Neural cell (in vitro differentiated cells): Measurements from ENCODE around the gene SPPL3. TPM values are rescaled to one million over a fixed set of nuclear protein-coding genes. Genes with fewer than 3 reads are reported as not detected.

Experiments
- H2AFZ ChIP-seq: fragments of 200-600, 300-800 bp; sonication (generic), shearing (Covaris generic); 2 replicates; pipeline ENCODE4 v1.6.0; 2014; ENCODE audit warnings: low read depth, mild to moderate bottlenecking, antibody characterized with exemption, low read length, moderate library complexity
- H3F3A ChIP-seq: fragments of 200-600 bp; shearing (Covaris generic); 2 replicates; pipeline ENCODE4 v1.6.1; 2016; ENCODE audit warnings: mild to moderate bottlenecking, moderate library complexity, mixed read lengths, antibody characterized with exemption, low read length; ENCODE audit not compliant: insufficient read depth, poor library complexity, severe bottlenecking
- H3K27ac ChIP-seq: fragments of 200-600, 300-800 bp; sonication (generic), shearing (Covaris generic); 2 replicates; pipeline ENCODE4 v1.5.1; 2014; ENCODE audit warnings: mild to moderate bottlenecking, low read length, moderate library complexity
- H3K27me3 ChIP-seq: fragments of 300-800, 200-600 bp; sonication (generic), shearing (Covaris generic); 2 replicates; pipeline ENCODE4 v1.6.0; 2014; ENCODE audit warnings: mild to moderate bottlenecking, low read depth, low read length, moderate library complexity; ENCODE audit not compliant: insufficient read depth
- H3K36me3 ChIP-seq: fragments of 300-800, 200-600 bp; sonication (generic), shearing (Covaris generic); 2 replicates; pipeline ENCODE4 v1.5.1; 2014; ENCODE audit warnings: mild to moderate bottlenecking, antibody characterized with exemption, low read length, moderate library complexity; ENCODE audit not compliant: insufficient read depth
- H3K4me2 ChIP-seq: fragments of 300-800, 200-600 bp; sonication (generic), shearing (Covaris generic); 2 replicates; pipeline ENCODE4 v1.6.0; 2014; ENCODE audit warnings: mild to moderate bottlenecking, low read length
- H3K4me3 ChIP-seq: fragments of 300-800, 200-600 bp; sonication (generic), shearing (Covaris generic); 2 replicates; pipeline ENCODE4 v1.5.1; 2014; ENCODE audit warnings: mild to moderate bottlenecking, low read length, moderate library complexity
- H3K79me2 ChIP-seq: fragments of 200-600 bp; shearing (Covaris generic); replicated peaks from 2 replicates; pipeline ENCODE4 v1.6.0; 2014; ENCODE audit warnings: mild to moderate bottlenecking, low read length, moderate library complexity; ENCODE audit not compliant: insufficient read depth
- H3K9ac ChIP-seq: fragments of 300-800, 200-600 bp; sonication (generic), shearing (Covaris generic); 2 replicates; pipeline ENCODE4 v1.6.1; 2016; ENCODE audit warnings: mild to moderate bottlenecking, low read length, mixed read lengths
- H3K9me2 ChIP-seq: fragments of 200-600 bp; shearing (Covaris generic); 2 replicates; pipeline ENCODE4 v1.6.1; 2016; ENCODE audit warnings: mild to moderate bottlenecking, low read length, mixed read lengths; ENCODE audit not compliant: insufficient read depth
- H3K9me3 ChIP-seq: fragments of 200-600, 300-800 bp; sonication (generic), shearing (Covaris generic); 2 replicates; pipeline ENCODE4 v1.6.1; 2016; ENCODE audit warnings: mild to moderate bottlenecking, mixed run types, low read length, moderate library complexity, mixed read lengths
- H4K20me1 ChIP-seq: fragments of 200-600 bp; shearing (Covaris generic); 2 replicates; pipeline ENCODE4 v1.6.1; 2016; ENCODE audit warnings: mild to moderate bottlenecking, mixed run types; ENCODE audit not compliant: insufficient read depth
- EP300 ChIP-seq: fragments of 450-650 bp; conservative IDR thresholded peaks from 2 replicates; pipeline ENCODE4 v1.6.1; 2014; ENCODE audit warnings: antibody characterized with exemption, mild to moderate bottlenecking, moderate library complexity; ENCODE audit not compliant: poor library complexity, severe bottlenecking
- EZH2 ChIP-seq: fragments of 200-600, 300-800 bp; shearing (Covaris generic), sonication (generic); IDR thresholded peaks from 2 replicates; pipeline ENCODE4 v1.6.1; 2014; ENCODE audit warnings: antibody characterized with exemption, low read length, borderline replicate concordance, mild to moderate bottlenecking; ENCODE audit not compliant: insufficient read depth, poor library complexity, severe bottlenecking
- MXI1 ChIP-seq: fragments of 450-650 bp; conservative IDR thresholded peaks from 2 replicates; pipeline ENCODE4 v1.6.1; 2014; ENCODE audit warnings: antibody characterized with exemption, mild to moderate bottlenecking; ENCODE audit not compliant: poor library complexity, severe bottlenecking
- POLR2AphosphoS5 ChIP-seq: IDR thresholded peaks from 2 replicates; pipeline ENCODE4 v1.6.1; 2012
- RAD21 ChIP-seq: fragments of 450-650 bp; conservative IDR thresholded peaks from 2 replicates; pipeline ENCODE4 v1.6.1; 2014; ENCODE audit warnings: antibody characterized with exemption, mild to moderate bottlenecking, moderate library complexity
- SMC3 ChIP-seq: fragments of 450-650 bp; conservative IDR thresholded peaks from 2 replicates; pipeline ENCODE4 v1.6.1; 2014; ENCODE audit warnings: antibody characterized with exemption, mild to moderate bottlenecking, moderate library complexity; ENCODE audit not compliant: poor library complexity
- TAF1 ChIP-seq: IDR thresholded peaks from 2 replicates; pipeline ENCODE4 v1.6.1; 2012; ENCODE audit warnings: low read depth
- polyA plus RNA-seq: library from polyadenylated mRNA; depleted of rRNA; stranded (reverse); fragments of >200 nt; gene quantifications from 2 replicates; pipeline ENCODE4 v1.2.3, GENCODE V29; 2014
- TF ChIP-seq, protein P1 (sequence below): fragments of 450-650 bp; IDR thresholded peaks from 2 replicates; pipeline ENCODE4 v1.5.1; 2014; ENCODE audit warnings: antibody characterized with exemption, mild to moderate bottlenecking, moderate library complexity; ENCODE audit not compliant: poor library complexity, severe bottlenecking
- TF ChIP-seq, protein P2 (sequence below): IDR thresholded peaks from 2 replicates; pipeline ENCODE4 v1.6.1; 2012; ENCODE audit warnings: borderline replicate concordance

SPPL3 gene
- polyA plus RNA-seq, 1 donor from 2014 or later = 21.3 TPM

DNA sequence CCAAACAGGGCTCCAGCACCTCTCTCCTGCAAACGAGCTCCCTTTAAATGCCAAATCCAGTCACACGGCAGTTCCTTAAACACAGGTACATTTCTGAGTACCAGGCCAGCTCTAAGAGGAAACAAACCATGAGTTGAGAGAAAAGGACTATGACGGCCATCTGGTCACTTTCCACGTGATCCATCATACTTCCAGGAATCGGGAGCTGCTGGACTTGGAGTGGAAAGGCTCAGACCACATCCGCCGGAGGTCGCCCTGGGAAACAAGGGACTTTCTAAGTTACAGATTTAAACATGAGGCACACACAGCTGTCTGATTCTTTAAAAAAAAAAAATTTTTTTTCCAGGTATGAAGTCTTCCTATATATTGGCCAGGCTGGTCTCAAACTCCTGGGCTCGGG is 139.3 kb downstream of the SPPL3 start:
- Histone ChIP-seq H3K27me3 (no peaks in the 10 kb centered on the region), H3K4me2 (no peak overlapping the region), H3F3A (no peaks in the 10 kb centered on the region), H3K27ac (no peak overlapping the region), H3K79me2 (no peaks in the 10 kb centered on the region), H3K9ac (no peak overlapping the region), H3K9me2 (no peaks in the 10 kb centered on the region), H3K9me3 (no peaks in the 10 kb centered on the region), H2AFZ (no peak overlapping the region), H3K4me3 (no peak overlapping the region), H4K20me1 (no peaks in the 10 kb centered on the region), H3K36me3 (peaks cover 16% of the 10 kb centered on the region)
- no peak for TF ChIP-seq MXI1
- TF ChIP-seq, protein P1, sequence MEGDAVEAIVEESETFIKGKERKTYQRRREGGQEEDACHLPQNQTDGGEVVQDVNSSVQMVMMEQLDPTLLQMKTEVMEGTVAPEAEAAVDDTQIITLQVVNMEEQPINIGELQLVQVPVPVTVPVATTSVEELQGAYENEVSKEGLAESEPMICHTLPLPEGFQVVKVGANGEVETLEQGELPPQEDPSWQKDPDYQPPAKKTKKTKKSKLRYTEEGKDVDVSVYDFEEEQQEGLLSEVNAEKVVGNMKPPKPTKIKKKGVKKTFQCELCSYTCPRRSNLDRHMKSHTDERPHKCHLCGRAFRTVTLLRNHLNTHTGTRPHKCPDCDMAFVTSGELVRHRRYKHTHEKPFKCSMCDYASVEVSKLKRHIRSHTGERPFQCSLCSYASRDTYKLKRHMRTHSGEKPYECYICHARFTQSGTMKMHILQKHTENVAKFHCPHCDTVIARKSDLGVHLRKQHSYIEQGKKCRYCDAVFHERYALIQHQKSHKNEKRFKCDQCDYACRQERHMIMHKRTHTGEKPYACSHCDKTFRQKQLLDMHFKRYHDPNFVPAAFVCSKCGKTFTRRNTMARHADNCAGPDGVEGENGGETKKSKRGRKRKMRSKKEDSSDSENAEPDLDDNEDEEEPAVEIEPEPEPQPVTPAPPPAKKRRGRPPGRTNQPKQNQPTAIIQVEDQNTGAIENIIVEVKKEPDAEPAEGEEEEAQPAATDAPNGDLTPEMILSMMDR = no peak
- no peak for TF ChIP-seq TAF1
- TF ChIP-seq RAD21 = no peak
- TF ChIP-seq EP300 = no peak
- no peak for TF ChIP-seq POLR2AphosphoS5
- TF ChIP-seq, protein P2, sequence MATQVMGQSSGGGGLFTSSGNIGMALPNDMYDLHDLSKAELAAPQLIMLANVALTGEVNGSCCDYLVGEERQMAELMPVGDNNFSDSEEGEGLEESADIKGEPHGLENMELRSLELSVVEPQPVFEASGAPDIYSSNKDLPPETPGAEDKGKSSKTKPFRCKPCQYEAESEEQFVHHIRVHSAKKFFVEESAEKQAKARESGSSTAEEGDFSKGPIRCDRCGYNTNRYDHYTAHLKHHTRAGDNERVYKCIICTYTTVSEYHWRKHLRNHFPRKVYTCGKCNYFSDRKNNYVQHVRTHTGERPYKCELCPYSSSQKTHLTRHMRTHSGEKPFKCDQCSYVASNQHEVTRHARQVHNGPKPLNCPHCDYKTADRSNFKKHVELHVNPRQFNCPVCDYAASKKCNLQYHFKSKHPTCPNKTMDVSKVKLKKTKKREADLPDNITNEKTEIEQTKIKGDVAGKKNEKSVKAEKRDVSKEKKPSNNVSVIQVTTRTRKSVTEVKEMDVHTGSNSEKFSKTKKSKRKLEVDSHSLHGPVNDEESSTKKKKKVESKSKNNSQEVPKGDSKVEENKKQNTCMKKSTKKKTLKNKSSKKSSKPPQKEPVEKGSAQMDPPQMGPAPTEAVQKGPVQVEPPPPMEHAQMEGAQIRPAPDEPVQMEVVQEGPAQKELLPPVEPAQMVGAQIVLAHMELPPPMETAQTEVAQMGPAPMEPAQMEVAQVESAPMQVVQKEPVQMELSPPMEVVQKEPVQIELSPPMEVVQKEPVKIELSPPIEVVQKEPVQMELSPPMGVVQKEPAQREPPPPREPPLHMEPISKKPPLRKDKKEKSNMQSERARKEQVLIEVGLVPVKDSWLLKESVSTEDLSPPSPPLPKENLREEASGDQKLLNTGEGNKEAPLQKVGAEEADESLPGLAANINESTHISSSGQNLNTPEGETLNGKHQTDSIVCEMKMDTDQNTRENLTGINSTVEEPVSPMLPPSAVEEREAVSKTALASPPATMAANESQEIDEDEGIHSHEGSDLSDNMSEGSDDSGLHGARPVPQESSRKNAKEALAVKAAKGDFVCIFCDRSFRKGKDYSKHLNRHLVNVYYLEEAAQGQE = no peak
- no peak for TF ChIP-seq SMC3
- TF ChIP-seq EZH2 = no peak

DNA sequence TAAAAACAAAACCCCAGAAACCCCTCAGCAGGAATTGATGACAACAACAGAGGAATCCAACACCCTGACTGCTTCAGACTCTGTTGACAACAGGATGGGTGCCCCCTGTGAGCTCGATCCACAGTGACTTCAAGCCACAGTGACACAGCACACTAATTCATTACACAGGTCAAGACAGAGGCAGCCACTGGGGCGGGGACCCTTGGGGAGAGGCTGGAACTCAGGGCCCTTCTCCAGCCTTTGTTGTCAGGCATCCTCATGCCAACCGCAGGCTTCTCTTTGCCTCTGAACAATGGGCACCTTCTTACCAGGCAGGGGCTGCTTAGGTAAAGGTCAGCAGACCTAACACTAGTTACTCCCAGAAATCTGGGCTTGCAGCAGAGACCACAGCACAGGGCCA is 140.9 kb downstream of the SPPL3 start:
- no peak overlapping the region for H3K27ac ChIP-seq
- no peaks in the 10 kb centered on the region for H4K20me1 ChIP-seq
- no peaks in the 10 kb centered on the region for H3K79me2 ChIP-seq
- no peaks in the 10 kb centered on the region for H3K9me2 ChIP-seq
- no peak overlapping the region for H2AFZ ChIP-seq
- no peak for TF ChIP-seq EZH2
- TF ChIP-seq EP300 = no peak
- no peak for TF ChIP-seq MXI1
- TF ChIP-seq, protein P2 = no peak
- TF ChIP-seq RAD21 = no peak
- TF ChIP-seq, protein P1 = no peak
- no peak for TF ChIP-seq TAF1
- TF ChIP-seq POLR2AphosphoS5 = no peak
- no peak for TF ChIP-seq SMC3
- no peak overlapping the region for H3K9ac ChIP-seq
- H3K9me3 ChIP-seq = no peaks in the 10 kb centered on the region
- H3K4me2 ChIP-seq = no peak overlapping the region
- peaks cover 16% of the 10 kb centered on the region for H3K36me3 ChIP-seq
- H3K27me3 ChIP-seq = no peaks in the 10 kb centered on the region
- no peaks in the 10 kb centered on the region for H3F3A ChIP-seq
- H3K4me3 ChIP-seq = no peak overlapping the region
